ENCODE data around the gene ERC2. TPM values are rescaled to one million over a fixed set of nuclear protein-coding genes. Genes with fewer than 3 reads are reported as not detected.

ERC2 gene
- total and polyA plus RNA-seq, 12 donors = 0.22 to 4.2 (median 1.7) TPM

GRCh38 chr3:56187051-56187450 is 281.2 kb downstream of the ERC2 start:
- Histone ChIP-seq H3K4me3 (no peak overlapping the region), H3K27me3 (no peaks in the 10 kb centered on the region), H3K36me3 (no peaks in the 10 kb centered on the region), H3K9me3 (no peaks in the 10 kb centered on the region), H3K27ac (no peak overlapping the region), H3K4me1 (no peaks in the 10 kb centered on the region)
- TF ChIP-seq CTCF (IDR thresholded peaks at IDR 0.05) = no peak
- WGBS, 2 donors = 71 to 77% methylated on average over 2 of the region's 2 CpGs
- ATAC-seq = peak in 1 of 8 donors; percentile 18
- intact Hi-C loops (cut with DNase I) = no loop called here
- no peak for DNase-seq

GRCh38 chr3:56185827-56186226 is 282.4 kb downstream of the ERC2 start:
- DNase-seq (no peak), ATAC-seq (no peak)
- H3K4me1 ChIP-seq = no peaks in the 10 kb centered on the region
- H3K9me3 ChIP-seq = no peaks in the 10 kb centered on the region
- TF ChIP-seq CTCF (IDR thresholded peaks at IDR 0.05) = no peak
- no peaks in the 10 kb centered on the region for H3K36me3 ChIP-seq
- H3K27me3 ChIP-seq = no peaks in the 10 kb centered on the region
- 84 to 92% methylated on average over 1 of the region's 1 CpG for WGBS, 2 donors
- H3K4me3 ChIP-seq = no peak overlapping the region
- no peak overlapping the region for H3K27ac ChIP-seq
- intact Hi-C loops (cut with DNase I) = no loop called here

GRCh38 chr3:56183529-56183928 is 284.7 kb downstream of the ERC2 start:
- intact Hi-C loops (cut with DNase I) = no loop called here
- H3K27ac ChIP-seq = no peak overlapping the region
- H3K4me3 ChIP-seq = no peak overlapping the region
- no peaks in the 10 kb centered on the region for H3K27me3 ChIP-seq
- no peaks in the 10 kb centered on the region for H3K4me1 ChIP-seq
- ATAC-seq (no peak), DNase-seq (no peak)
- H3K36me3 ChIP-seq = no peaks in the 10 kb centered on the region
- H3K9me3 ChIP-seq = no peaks in the 10 kb centered on the region
- 58 to 59% methylated on average over 4 of the region's 4 CpGs for WGBS, 2 donors
- no peak for TF ChIP-seq CTCF (IDR thresholded peaks at IDR 0.05)

GRCh38 chr3:56180433-56180832 is 287.8 kb downstream of the ERC2 start:
- Histone ChIP-seq H3K9me3 (no peaks in the 10 kb centered on the region), H3K27ac (no peak overlapping the region), H3K36me3 (no peaks in the 10 kb centered on the region), H3K4me3 (no peak overlapping the region), H3K4me1 (no peaks in the 10 kb centered on the region), H3K27me3 (no peaks in the 10 kb centered on the region)
- ATAC-seq (no peak), DNase-seq (no peak)
- WGBS, 2 donors = 80 to 81% methylated on average over 2 of the region's 2 CpGs
- TF ChIP-seq CTCF (IDR thresholded peaks at IDR 0.05) = no peak
- intact Hi-C loops (cut with DNase I) = no loop called here

- DNase-seq = no peak
- H3K9me3 ChIP-seq = no peaks in the 10 kb centered on the region
- no peaks in the 10 kb centered on the region for H3K36me3 ChIP-seq
- peaks cover 0 to 5% (median 0%) of the 10 kb centered on the region in 7 donors for H3K27me3 ChIP-seq
- no peak for TF ChIP-seq CTCF (IDR thresholded peaks at IDR 0.05)
- no peaks in the 10 kb centered on the region for H3K4me1 ChIP-seq
- 87 to 91% methylated on average over 7 of the region's 7 CpGs for WGBS, 2 donors
- no peak overlapping the region for H3K27ac ChIP-seq
- ATAC-seq = no peak
- H3K4me3 ChIP-seq = no peak overlapping the region
- intact Hi-C loops (cut with DNase I) = no loop called here
Measured at GRCh38 chr3:56173601-56174000, 294.7 kb downstream of the ERC2 start.

Data from heart right ventricle (tissue), 16 donors.